ENCODE measurements around the gene WFDC10A.

DNA sequence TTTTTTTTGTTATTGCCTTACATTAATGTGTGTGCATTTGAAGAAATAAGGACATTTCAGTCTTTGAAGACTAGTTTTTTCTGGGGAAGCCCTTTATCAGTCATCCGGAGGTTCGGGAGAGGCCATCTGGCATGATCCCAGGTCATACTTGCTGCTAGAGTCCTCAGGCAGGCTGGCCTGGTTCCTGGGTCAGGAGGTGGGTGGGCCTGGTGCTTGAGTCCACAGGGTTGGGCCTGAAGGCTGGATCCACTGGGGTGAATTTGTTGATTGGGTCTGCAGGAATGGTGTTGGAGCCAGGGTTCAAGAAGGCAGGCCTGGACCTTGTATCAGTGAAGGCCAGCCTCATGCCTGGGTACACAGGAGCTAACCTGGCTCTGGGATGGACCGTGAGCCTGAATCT, 17.3 kb downstream of the WFDC10A start:
- TF ChIP-seq POLR2AphosphoS5 (IDR thresholded peaks at IDR 0.05; ENCODE audit: low read depth), result no peak
- TF ChIP-seq, protein P1, sequence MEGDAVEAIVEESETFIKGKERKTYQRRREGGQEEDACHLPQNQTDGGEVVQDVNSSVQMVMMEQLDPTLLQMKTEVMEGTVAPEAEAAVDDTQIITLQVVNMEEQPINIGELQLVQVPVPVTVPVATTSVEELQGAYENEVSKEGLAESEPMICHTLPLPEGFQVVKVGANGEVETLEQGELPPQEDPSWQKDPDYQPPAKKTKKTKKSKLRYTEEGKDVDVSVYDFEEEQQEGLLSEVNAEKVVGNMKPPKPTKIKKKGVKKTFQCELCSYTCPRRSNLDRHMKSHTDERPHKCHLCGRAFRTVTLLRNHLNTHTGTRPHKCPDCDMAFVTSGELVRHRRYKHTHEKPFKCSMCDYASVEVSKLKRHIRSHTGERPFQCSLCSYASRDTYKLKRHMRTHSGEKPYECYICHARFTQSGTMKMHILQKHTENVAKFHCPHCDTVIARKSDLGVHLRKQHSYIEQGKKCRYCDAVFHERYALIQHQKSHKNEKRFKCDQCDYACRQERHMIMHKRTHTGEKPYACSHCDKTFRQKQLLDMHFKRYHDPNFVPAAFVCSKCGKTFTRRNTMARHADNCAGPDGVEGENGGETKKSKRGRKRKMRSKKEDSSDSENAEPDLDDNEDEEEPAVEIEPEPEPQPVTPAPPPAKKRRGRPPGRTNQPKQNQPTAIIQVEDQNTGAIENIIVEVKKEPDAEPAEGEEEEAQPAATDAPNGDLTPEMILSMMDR (IDR thresholded peaks at IDR 0.05; ENCODE audit: insufficient read depth, low read length), result no peak
- TF ChIP-seq REST (IDR thresholded peaks at IDR 0.05; ENCODE audit: insufficient replicate concordance, low read depth), result no peak
